DND-41 (cell line): ENCODE results near the gene ACCS.

Experiments
- CTCF ChIP-seq: IDR thresholded peaks from 2 replicates; pipeline ENCODE4 v1.5.1; 2012; ENCODE audit warnings: borderline replicate concordance, low read length, moderate library complexity, mild to moderate bottlenecking; ENCODE audit not compliant: poor library complexity, severe bottlenecking; ENCODE audit errors: extremely low read depth
- EZH2 ChIP-seq: IDR thresholded peaks from 3 replicates; pipeline ENCODE4 v1.6.1; 2012; ENCODE audit warnings: borderline replicate concordance, low read depth, mild to moderate bottlenecking, moderate library complexity, low read length, inconsistent platforms; ENCODE audit not compliant: severe bottlenecking

DNA sequence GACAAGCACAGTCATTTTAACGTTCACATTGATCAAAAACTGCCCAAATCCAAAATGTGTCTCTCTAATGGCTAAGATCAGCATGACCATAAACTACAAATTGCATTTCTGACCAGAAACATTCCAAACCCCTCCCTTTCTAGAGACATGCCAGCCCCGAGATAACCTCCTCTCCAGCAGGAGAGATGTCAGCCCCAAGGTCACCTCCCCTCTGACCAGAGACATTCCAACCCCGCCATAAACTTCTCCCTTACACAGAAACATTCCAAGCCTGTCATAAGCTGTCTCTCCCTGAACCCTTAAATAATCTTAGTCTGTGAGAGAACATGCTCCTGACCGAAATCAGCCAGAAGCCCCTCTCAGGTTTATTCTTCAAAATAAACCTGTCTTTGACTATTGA is 22.8 kb downstream of the ACCS start:
- TF ChIP-seq CTCF (no peak), EZH2 (no peak)
